PC-3 (cell line): ENCODE results near the gene CASTOR1. TPM values are rescaled to one million over a fixed set of nuclear protein-coding genes. Genes with fewer than 3 reads are reported as not detected.

ENCODE experiments used
- ATAC-seq: fragments of 200-7000 bp; cut with Tn5 transposase; 2 replicates; pipeline ENCODE4 v1.9.1; 2020; ENCODE audit warnings: mild to moderate bottlenecking, moderate library complexity
- BruUV-seq: library from RNA; stranded (reverse); fragments of 400-500 nt; replicated peaks from 2 replicates; lab custom pipeline; 2021; lab: Mats Ljungman, UMichigan
- CTCF ChIA-PET: fragments of 300-600 bp; sonication (Branson Sonifier 250); formaldehyde crosslinking; loops from one replicate; lab custom pipeline; 2022; ENCODE audit warnings: antibody characterized with exemption; lab: Charles Lee
- POLR2A ChIA-PET: fragments of 300-600 bp; sonication (Branson Sonifier 250); formaldehyde crosslinking; loops from one replicate; lab custom pipeline; 2022; ENCODE audit warnings: antibody characterized with exemption; ENCODE audit not compliant: unreplicated experiment; lab: Charles Lee
- DNase-seq: peaks from one replicate; pipeline ENCODE4 v3.0.0-alpha.2; 2015
- H2AFZ ChIP-seq: fragments of 300-600 bp; sonication (generic); 2 replicates; pipeline ENCODE4 v1.6.0; 2016; ENCODE audit warnings: antibody characterized with exemption, low read length
- H3F3A ChIP-seq: fragments of 300-600 bp; sonication (generic); one replicate; pipeline ENCODE4 v1.6.0; 2017; ENCODE audit warnings: antibody characterized with exemption, low read length, control low read depth, mild to moderate bottlenecking; ENCODE audit not compliant: unreplicated experiment
- H3K27ac ChIP-seq: fragments of 300-600 bp; sonication (generic); 2 replicates; pipeline ENCODE4 v1.5.1; 2016; ENCODE audit warnings: mild to moderate bottlenecking, low read length
- H3K27me3 ChIP-seq: fragments of 300-600 bp; sonication (generic); 2 replicates; pipeline ENCODE4 v1.6.1; 2016; ENCODE audit warnings: low read length, mixed read lengths
- H3K36me3 ChIP-seq: fragments of 300-600 bp; sonication (generic); 2 replicates; pipeline ENCODE4 v1.6.1; 2016; ENCODE audit warnings: low read depth, mixed run types, low read length, mixed read lengths
- H3K4me1 ChIP-seq: fragments of 300-600 bp; sonication (generic); 2 replicates; pipeline ENCODE4 v1.5.1; 2016; ENCODE audit warnings: low read length; ENCODE audit not compliant: insufficient read depth
- H3K4me2 ChIP-seq: fragments of 300-600 bp; sonication (generic); 2 replicates; pipeline ENCODE4 v1.6.0; 2016; ENCODE audit warnings: low read length
- H3K4me3 ChIP-seq: fragments of 300-600 bp; sonication (generic); 2 replicates; pipeline ENCODE4 v1.5.1; 2016; ENCODE audit warnings: mild to moderate bottlenecking, low read length, mixed read lengths
- H3K79me2 ChIP-seq: fragments of 300-600 bp; sonication (generic); 2 replicates; pipeline ENCODE4 v1.6.1; 2017; ENCODE audit warnings: low read length, mixed read lengths
- H3K9ac ChIP-seq: fragments of 300-600 bp; sonication (generic); 2 replicates; pipeline ENCODE4 v1.6.0; 2016; ENCODE audit warnings: mild to moderate bottlenecking, low read length
- H3K9me2 ChIP-seq: fragments of 300-600 bp; sonication (generic); replicated peaks from 2 replicates; pipeline ENCODE4 v1.6.1; 2016; ENCODE audit warnings: mixed run types, low read length, mixed read lengths
- H3K9me3 ChIP-seq: fragments of 300-600 bp; sonication (generic); 2 replicates; pipeline ENCODE4 v1.6.1; 2016; ENCODE audit warnings: low read length, mixed read lengths
- H4K20me1 ChIP-seq: fragments of 300-600 bp; sonication (generic); 2 replicates; pipeline ENCODE4 v1.6.1; 2016; ENCODE audit warnings: low read length, mixed read lengths
- CTCF ChIP-seq: fragments of 300-600 bp; sonication (generic); conservative IDR thresholded peaks from 2 replicates; pipeline ENCODE4 v1.5.1; 2017; ENCODE audit warnings: antibody characterized with exemption, low read depth, mild to moderate bottlenecking, low read length
- EZH2 ChIP-seq: fragments of 300-600 bp; sonication (generic); IDR thresholded peaks from one replicate; pipeline ENCODE4 v1.6.1; 2017; ENCODE audit warnings: antibody characterized with exemption, mild to moderate bottlenecking, low read length; ENCODE audit not compliant: unreplicated experiment
- EZH2phosphoT487 ChIP-seq: fragments of 300-600 bp; sonication (generic); IDR thresholded peaks from 2 replicates; pipeline ENCODE4 v1.6.1; 2018; ENCODE audit warnings: mild to moderate bottlenecking, antibody characterized with exemption, low read length, borderline replicate concordance
- intact Hi-C: fragments of 100-400 bp; cut with micrococcal nuclease; formaldehyde crosslinking; loops from 2 replicates; pipeline ENCODE4 v1.9.0; 2023
- total RNA-seq: library from RNA; depleted of rRNA; stranded (reverse); fragments of >200 nt; gene quantifications from 2 replicates; pipeline ENCODE4 v1.2.3, GENCODE V29; 2014

CASTOR1 gene
- total RNA-seq, 1 experiment from 2014 or later: 4.2 TPM

- Histone ChIP-seq H3K4me2 (no peak overlapping the region), H3K36me3 (no peaks in the 10 kb centered on the region), H3K9ac (no peak overlapping the region), H3F3A (no peaks in the 10 kb centered on the region), H3K4me1 (peaks cover 11% of the 10 kb centered on the region), H4K20me1 (no peaks in the 10 kb centered on the region), H3K79me2 (peaks cover 52% of the 10 kb centered on the region), H3K9me2 (no peaks in the 10 kb centered on the region), H3K4me3 (no peak overlapping the region), H3K27ac (no peak overlapping the region), H2AFZ (no peak overlapping the region), H3K27me3 (no peaks in the 10 kb centered on the region), H3K9me3 (no peaks in the 10 kb centered on the region)
- ChIA-PET POLR2A (no interaction called here), CTCF (no interaction called here)
- BruUV-seq: no TSS peak
- DNase-seq (no peak), ATAC-seq (no peak)
- intact Hi-C loops: no loop called here
- TF ChIP-seq CTCF (no peak), EZH2 (no peak), EZH2phosphoT487 (no peak)
These were observed 29.6 kb upstream of the CASTOR1 start for GRCh38 chr22:30318799-30319419.

- no peaks in the 10 kb centered on the region for H3K36me3 ChIP-seq
- DNase-seq (no peak), ATAC-seq (no peak)
- no peaks in the 10 kb centered on the region for H4K20me1 ChIP-seq
- H3K4me3 ChIP-seq: no peak overlapping the region
- BruUV-seq: no TSS peak
- H3F3A ChIP-seq: no peaks in the 10 kb centered on the region
- H3K9me3 ChIP-seq: no peaks in the 10 kb centered on the region
- H3K27me3 ChIP-seq: no peaks in the 10 kb centered on the region
- H3K9me2 ChIP-seq: no peaks in the 10 kb centered on the region
- ChIA-PET CTCF (no interaction called here), POLR2A (no interaction called here)
- no peak for TF ChIP-seq EZH2
- no peak for TF ChIP-seq EZH2phosphoT487
- no peak for TF ChIP-seq CTCF
- no peak overlapping the region for H2AFZ ChIP-seq
- intact Hi-C loops: no loop called here
- peaks cover 18% of the 10 kb centered on the region for H3K4me1 ChIP-seq
- peaks cover 49% of the 10 kb centered on the region for H3K79me2 ChIP-seq
- no peak overlapping the region for H3K27ac ChIP-seq
- no peak overlapping the region for H3K9ac ChIP-seq
- H3K4me2 ChIP-seq: no peak overlapping the region
These were observed 28.5 kb upstream of the CASTOR1 start for GRCh38 chr22:30317778-30318177.

GRCh38 chr22:30315962-30316576 is 26.8 kb upstream of the CASTOR1 start:
- no peaks in the 10 kb centered on the region for H4K20me1 ChIP-seq
- H3F3A ChIP-seq: no peaks in the 10 kb centered on the region
- TF ChIP-seq EZH2phosphoT487: no peak
- no peak for TF ChIP-seq CTCF
- TF ChIP-seq EZH2: no peak
- no TSS peak for BruUV-seq
- H3K4me1 ChIP-seq: peaks cover 35% of the 10 kb centered on the region
- no peak overlapping the region for H3K27ac ChIP-seq
- no peaks in the 10 kb centered on the region for H3K9me2 ChIP-seq
- no peaks in the 10 kb centered on the region for H3K27me3 ChIP-seq
- H3K9me3 ChIP-seq: no peaks in the 10 kb centered on the region
- ATAC-seq (no peak), DNase-seq (no peak)
- ChIA-PET POLR2A (no interaction called here), CTCF (no interaction called here)
- H3K79me2 ChIP-seq: peaks cover 60% of the 10 kb centered on the region
- no peak overlapping the region for H3K4me3 ChIP-seq
- H3K4me2 ChIP-seq: no peak overlapping the region
- no peak overlapping the region for H2AFZ ChIP-seq
- no peak overlapping the region for H3K9ac ChIP-seq
- H3K36me3 ChIP-seq: no peaks in the 10 kb centered on the region
- intact Hi-C loops: no loop called here
